SK-N-SH (cell line): ENCODE measurements around the gene EYA2. TPM values are rescaled to one million over a fixed set of nuclear protein-coding genes. Genes with fewer than 3 reads are reported as not detected.

Experiments used
- CTCF ChIA-PET: fragments of 300-600, 350-600 bp; formaldehyde crosslinking; extraction: SDS; loops from one replicate; lab custom pipeline; 2021; lab: Yijun Ruan, JAX
- POLR2A ChIA-PET: fragments of 350-600 bp; sonication (Branson Sonifier 250); formaldehyde crosslinking; extraction: SDS; loops from one replicate; lab custom pipeline; 2020; ENCODE audit warnings: antibody characterized with exemption, inconsistent platforms; lab: Yijun Ruan, JAX
- DNase-seq: peaks from one replicate; pipeline ENCODE4 v3.0.0; 2012
- H2AFZ ChIP-seq: fragments of 200-600 bp; sonication (generic); 2 replicates; pipeline ENCODE4 v1.8.1; 2016; ENCODE audit warnings: antibody characterized with exemption, mild to moderate bottlenecking, low read depth
- H3F3A ChIP-seq: fragments of 200-600 bp; sonication (generic); replicated peaks from 2 replicates; pipeline ENCODE3; 2016; ENCODE audit warnings: antibody characterized with exemption, mild to moderate bottlenecking; ENCODE audit not compliant: insufficient read depth
- H3K27ac ChIP-seq, 2 experiments: fragments of 200-500 bp in 1 of 2; fragments of 200-600 bp in 1 of 2; sonication (Bioruptor generic) in 1 of 2; sonication (generic), shearing (Covaris generic) in 1 of 2; 2 replicates each; pipeline versions ENCODE4 v1.5.1 to v1.6.1; 2014 to 2016; ENCODE audit warnings: low read depth in 2 of 2, inconsistent platforms in 1 of 2, low read length in 1 of 2, mild to moderate bottlenecking in 1 of 2, mixed read lengths in 1 of 2
- H3K27me3 ChIP-seq: fragments of 200-600 bp; sonication (generic), shearing (Covaris generic); 2 replicates; pipeline ENCODE4 v1.6.1; 2016; ENCODE audit warnings: mixed run types; ENCODE audit not compliant: insufficient read depth
- H3K36me3 ChIP-seq, 2 experiments: fragments of 200-500 bp in 1 of 2; fragments of 200-600 bp in 1 of 2; sonication (Bioruptor generic) in 1 of 2; sonication (generic) in 1 of 2; replicated peaks in 1 of 2; 2 replicates each; pipeline versions ENCODE3 to v1.5.1; 2014 to 2016; ENCODE audit warnings: low read length in 1 of 2, mild to moderate bottlenecking in 1 of 2; ENCODE audit not compliant: insufficient read depth in 2 of 2, control insufficient read depth in 1 of 2
- H3K4me1 ChIP-seq, 2 experiments: fragments of 200-500 bp in 1 of 2; fragments of 200-600 bp in 1 of 2; sonication (Bioruptor generic) in 1 of 2; sonication (generic), shearing (Covaris generic) in 1 of 2; 2 replicates each; pipeline versions ENCODE4 v1.5.1 to v1.6.1; 2014 to 2016; ENCODE audit warnings: low read depth in 1 of 2, low read length in 1 of 2, mixed run types in 1 of 2; ENCODE audit not compliant: insufficient read depth in 2 of 2, control insufficient read depth in 1 of 2
- H3K4me2 ChIP-seq: fragments of 200-600 bp; sonication (generic), shearing (Covaris generic); 2 replicates; pipeline ENCODE4 v1.6.1; 2017; ENCODE audit warnings: mixed run types
- H3K4me3 ChIP-seq, 2 experiments: fragments of 200-500 bp in 1 of 2; fragments of 200-600 bp in 1 of 2; sonication (Bioruptor generic) in 1 of 2; sonication (generic), shearing (Covaris generic) in 1 of 2; 2 replicates each; pipeline versions ENCODE4 v1.5.1 to v1.8.1; 2014 to 2016; ENCODE audit warnings: low read depth in 2 of 2, inconsistent platforms in 1 of 2, low read length in 1 of 2, mild to moderate bottlenecking in 1 of 2, mixed read lengths in 1 of 2, moderate library complexity in 1 of 2
- H3K79me2 ChIP-seq: fragments of 200-600 bp; sonication (generic); 2 replicates; pipeline ENCODE4 v1.8.1; 2017; ENCODE audit warnings: mild to moderate bottlenecking; ENCODE audit not compliant: insufficient read depth
- H3K9ac ChIP-seq: fragments of 200-600 bp; sonication (generic); 2 replicates; pipeline ENCODE4 v1.6.1; 2017; ENCODE audit warnings: mixed run types
- H3K9me2 ChIP-seq: fragments of 200-600 bp; sonication (generic); 2 replicates; pipeline ENCODE4 v1.6.1; 2017; ENCODE audit warnings: mixed run types
- H3K9me3 ChIP-seq: fragments of 200-600 bp; sonication (generic); 2 replicates; pipeline ENCODE4 v1.6.1; 2017; ENCODE audit warnings: mixed run types, mild to moderate bottlenecking, moderate library complexity
- H4K20me1 ChIP-seq: fragments of 200-600 bp; sonication (generic); 2 replicates; pipeline ENCODE4 v1.6.1; 2017; ENCODE audit warnings: mild to moderate bottlenecking, mixed run types; ENCODE audit not compliant: insufficient read depth
- CTCF ChIP-seq: fragments of 200-600 bp; sonication (generic); IDR thresholded peaks from 2 replicates; pipeline ENCODE4 v1.6.1; 2017; ENCODE audit warnings: antibody characterized with exemption, mild to moderate bottlenecking, moderate library complexity
- ELF1 ChIP-seq: IDR thresholded peaks from 2 replicates; pipeline ENCODE4 v1.4.0; 2012
- EZH2phosphoT487 ChIP-seq: fragments of 200-600 bp; sonication (generic); IDR thresholded peaks from 2 replicates; pipeline ENCODE4 v1.6.1; 2017; ENCODE audit warnings: low read depth, mixed run types, mild to moderate bottlenecking, antibody characterized with exemption, moderate library complexity, borderline replicate concordance
- FOXJ3 ChIP-seq: sonication (generic); formaldehyde crosslinking; IDR thresholded peaks from 2 replicates; pipeline ENCODE4 v1.5.1; 2020; ENCODE audit warnings: mild to moderate bottlenecking, missing genetic modification reagents
- GABPA ChIP-seq: IDR thresholded peaks from 2 replicates; pipeline ENCODE4 v1.4.0; 2012; ENCODE audit warnings: low read depth, mild to moderate bottlenecking
- GATA2 ChIP-seq: sonication (generic); formaldehyde crosslinking; IDR thresholded peaks from 2 replicates; pipeline ENCODE4 v1.5.0; 2020; ENCODE audit warnings: mild to moderate bottlenecking, missing genetic modification reagents
- JUND ChIP-seq: IDR thresholded peaks from 2 replicates; pipeline ENCODE4 v1.4.0; 2012
- MXI1 ChIP-seq: IDR thresholded peaks from 2 replicates; pipeline ENCODE4 v1.6.1; 2012; ENCODE audit warnings: mild to moderate bottlenecking, low read depth, low read length, improper control_type of control experiment
- NRF1 ChIP-seq: IDR thresholded peaks from 2 replicates; pipeline ENCODE4 v1.6.1; 2012; ENCODE audit warnings: low read depth, mild to moderate bottlenecking, low read length
- RAD21 ChIP-seq: IDR thresholded peaks from 2 replicates; pipeline ENCODE4 v1.6.1; 2012; ENCODE audit warnings: mild to moderate bottlenecking, low read length
- RCOR1 ChIP-seq: fragments of 150-350 bp; IDR thresholded peaks from 2 replicates; pipeline ENCODE4 v1.6.1; 2017; ENCODE audit warnings: antibody characterized with exemption, low read length
- RXRA ChIP-seq: IDR thresholded peaks from 2 replicates; pipeline ENCODE4 v1.4.0; 2012; ENCODE audit warnings: low read depth, mild to moderate bottlenecking, borderline replicate concordance
- SMC3 ChIP-seq: IDR thresholded peaks from 2 replicates; pipeline ENCODE4 v1.6.1; 2012; ENCODE audit warnings: low read depth, low read length, improper control_type of control experiment
- TAF1 ChIP-seq: IDR thresholded peaks from 2 replicates; pipeline ENCODE4 v1.6.1; 2012; ENCODE audit warnings: low read depth, mild to moderate bottlenecking, low read length, moderate library complexity, borderline replicate concordance
- TCF12 ChIP-seq: IDR thresholded peaks from 2 replicates; pipeline ENCODE4 v1.4.0; 2012
- USF2 ChIP-seq: fragments of 150-350 bp; IDR thresholded peaks from 2 replicates; pipeline ENCODE4 v1.6.1; 2017; ENCODE audit warnings: antibody characterized with exemption, low read length, low read depth, borderline replicate concordance
- WGBS: methylation state at CpG from one replicate; pipeline ENCODE4 v1.1.6; 2017; ENCODE audit warnings: low lambda C conversion rate; 5-methylcytosine and 5-hydroxymethylcytosine counted together
- polyA plus RNA-seq, 3 experiments: library from polyadenylated mRNA; depleted of rRNA; stranded (reverse); fragments of >200 nt; gene quantifications; 2 replicates each; pipeline ENCODE4 v1.2.3, GENCODE V29; 2012
- TF ChIP-seq, protein P1 (sequence below): IDR thresholded peaks from 2 replicates; pipeline ENCODE4; 2012
- TF ChIP-seq, protein P2 (sequence below): IDR thresholded peaks from 2 replicates; pipeline ENCODE4 v1.4.0; 2012; ENCODE audit warnings: low read depth
- TF ChIP-seq, protein P3 (sequence below): fragments of 150-350 bp; IDR thresholded peaks from 2 replicates; pipeline ENCODE4 v1.6.1; 2016; ENCODE audit warnings: mild to moderate bottlenecking, low read depth, low read length

EYA2 gene
- polyA plus RNA-seq, 1 of the 3 experiments (the other 2 are of a cell fraction), result 0.05 TPM

- H3K36me3 ChIP-seq, result no peaks in the 10 kb centered on the region
- no peaks in the 10 kb centered on the region; the same call in 1 of the 2 replicates for H3K27me3 ChIP-seq
- H2AFZ ChIP-seq, result no peak overlapping the region
- no peaks in the 10 kb centered on the region for H4K20me1 ChIP-seq
- POLR2A ChIA-PET, result no interaction called here
- H3K4me1 ChIP-seq, result peaks cover 0 to 4% of the 10 kb centered on the region in 2 experiments; a peak in 1 of 4 replicates
- no peaks in the 10 kb centered on the region for H3F3A ChIP-seq
- H3K4me2 ChIP-seq, result no peak overlapping the region
- no peak overlapping the region for H3K9ac ChIP-seq
- TF ChIP-seq MXI1 (no peak), RXRA (no peak), TAF1 (no peak), FOXJ3 (CRISPR knock-in tag) (no peak), SMC3 (no peak), RCOR1 (no peak), GABPA (no peak), JUND (no peak), EZH2phosphoT487 (no peak), USF2 (no peak), RAD21 (no peak), CTCF (no peak), TCF12 (no peak), GATA2 (CRISPR knock-in tag) (no peak), NRF1 (no peak), ELF1 (no peak)
- TF ChIP-seq, protein P1, sequence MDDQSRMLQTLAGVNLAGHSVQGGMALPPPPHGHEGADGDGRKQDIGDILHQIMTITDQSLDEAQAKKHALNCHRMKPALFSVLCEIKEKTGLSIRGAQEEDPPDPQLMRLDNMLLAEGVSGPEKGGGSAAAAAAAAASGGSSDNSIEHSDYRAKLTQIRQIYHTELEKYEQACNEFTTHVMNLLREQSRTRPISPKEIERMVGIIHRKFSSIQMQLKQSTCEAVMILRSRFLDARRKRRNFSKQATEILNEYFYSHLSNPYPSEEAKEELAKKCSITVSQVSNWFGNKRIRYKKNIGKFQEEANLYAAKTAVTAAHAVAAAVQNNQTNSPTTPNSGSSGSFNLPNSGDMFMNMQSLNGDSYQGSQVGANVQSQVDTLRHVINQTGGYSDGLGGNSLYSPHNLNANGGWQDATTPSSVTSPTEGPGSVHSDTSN, result no peak
- TF ChIP-seq, protein P2, sequence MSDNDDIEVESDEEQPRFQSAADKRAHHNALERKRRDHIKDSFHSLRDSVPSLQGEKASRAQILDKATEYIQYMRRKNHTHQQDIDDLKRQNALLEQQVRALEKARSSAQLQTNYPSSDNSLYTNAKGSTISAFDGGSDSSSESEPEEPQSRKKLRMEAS, result no peak
- TF ChIP-seq, protein P3, sequence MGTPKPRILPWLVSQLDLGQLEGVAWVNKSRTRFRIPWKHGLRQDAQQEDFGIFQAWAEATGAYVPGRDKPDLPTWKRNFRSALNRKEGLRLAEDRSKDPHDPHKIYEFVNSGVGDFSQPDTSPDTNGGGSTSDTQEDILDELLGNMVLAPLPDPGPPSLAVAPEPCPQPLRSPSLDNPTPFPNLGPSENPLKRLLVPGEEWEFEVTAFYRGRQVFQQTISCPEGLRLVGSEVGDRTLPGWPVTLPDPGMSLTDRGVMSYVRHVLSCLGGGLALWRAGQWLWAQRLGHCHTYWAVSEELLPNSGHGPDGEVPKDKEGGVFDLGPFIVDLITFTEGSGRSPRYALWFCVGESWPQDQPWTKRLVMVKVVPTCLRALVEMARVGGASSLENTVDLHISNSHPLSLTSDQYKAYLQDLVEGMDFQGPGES, result no peak
- TF ChIP-seq, all 33 proteins: peak for 0
- DNase-seq, result no peak
- Histone ChIP-seq H3K79me2 (no peaks in the 10 kb centered on the region), H3K4me3 (no peak overlapping the region), H3K9me3 (no peaks in the 10 kb centered on the region), H3K9me2 (no peaks in the 10 kb centered on the region), H3K27ac (no peak overlapping the region)
- WGBS, result 70% methylated on average over 3 of the region's 4 CpGs
- CTCF ChIA-PET, result no interaction called here
These were observed 163.6 kb downstream of the EYA2 start for GRCh38 chr20:47058236-47058635.
